GM19240 (cell line): Measurements from ENCODE around the gene IGFBP5.

Source experiments
- DNase-seq: peaks from one replicate; pipeline ENCODE4 v3.0.0; 2011; ENCODE audit warnings: low spot score; ENCODE audit not compliant: insufficient read length

Gene IGFBP5

GRCh38 chr2:216645636-216645950 lies 49.8 kb downstream of the IGFBP5 start:
- DNase-seq: no peak

GRCh38 chr2:216644842-216645635 lies 50.3 kb downstream of the IGFBP5 start:
- no peak for DNase-seq

GRCh38 chr2:216643986-216644659 lies 51.2 kb downstream of the IGFBP5 start:
- DNase-seq: no peak

- no peak for DNase-seq
Observed at GRCh38 chr2:216637472-216637871, 57.9 kb downstream of the IGFBP5 start.

- no peak for DNase-seq
Observed at GRCh38 chr2:216636551-216637450, 58.5 kb downstream of the IGFBP5 start.

GRCh38 chr2:216635701-216636550 lies 59.4 kb downstream of the IGFBP5 start:
- DNase-seq: no peak

GRCh38 chr2:216635171-216635570 lies 60.2 kb downstream of the IGFBP5 start:
- DNase-seq: no peak

GRCh38 chr2:216634370-216635148 lies 60.8 kb downstream of the IGFBP5 start:
- no peak for DNase-seq

- DNase-seq: no peak
Observed at GRCh38 chr2:216633616-216634369, 61.6 kb downstream of the IGFBP5 start.

- no peak for DNase-seq
Observed at GRCh38 chr2:216632952-216633615, 62.3 kb downstream of the IGFBP5 start, which contains the start of gene IGFBP2. IGFBP2 (plus strand) TSS chr2:216633420; CDS start chr2:216633524, 104 bp downstream.

- DNase-seq: no peak
Observed at GRCh38 chr2:216632346-216632951, 62.9 kb downstream of the IGFBP5 start.

GRCh38 chr2:216629784-216630183 lies 65.6 kb downstream of the IGFBP5 start:
- no peak for DNase-seq

- no peak for DNase-seq
Observed at GRCh38 chr2:216626875-216627245, 68.5 kb downstream of the IGFBP5 start.

- no peak for DNase-seq
Observed at GRCh38 chr2:216626168-216626874, 69.0 kb downstream of the IGFBP5 start.

- no peak for DNase-seq
Observed at GRCh38 chr2:216624251-216624650, 71.1 kb downstream of the IGFBP5 start.

- DNase-seq: no peak
Observed at GRCh38 chr2:216622526-216622925, 72.8 kb downstream of the IGFBP5 start.
